ENCODE measurements around the gene KIAA1328. TPM values are rescaled to one million over a fixed set of nuclear protein-coding genes. Genes with fewer than 3 reads are reported as not detected.
"Not testable (repeated sequence)": the region's sequence is repeated elsewhere in the genome, so short reads cannot be mapped to it uniquely, and the experiment has no call there.

Gene KIAA1328
- total and polyA plus RNA-seq, 8 donors, result 1.9 to 21.7 (median 10.7) TPM

- H3K36me3 ChIP-seq, result peaks cover 0 to 8% (median 0%) of the 10 kb centered on the region in 4 donors
- intact Hi-C loops (cut with DNase I; ENCODE audit: low total_unique reads), result no loop called here
- no peak overlapping the region for H3K27ac ChIP-seq
- H3K27me3 ChIP-seq, result no peaks in the 10 kb centered on the region
- DNase-seq, result no peak
- H3K4me3 ChIP-seq, result no peak overlapping the region
- 92 to 97% (median 95%) methylated on average over 1 of the region's 1 CpG for WGBS, 5 donors
- H3K9me3 ChIP-seq, result no peaks in the 10 kb centered on the region
- TF ChIP-seq POLR2A (IDR thresholded peaks at IDR 0.05) (no peak), CTCF (IDR thresholded peaks at IDR 0.05) (no peak), POLR2AphosphoS5 (IDR thresholded peaks at IDR 0.05) (no peak)
- H3K4me1 ChIP-seq, result peaks cover 0 to 8% (median 0%) of the 10 kb centered on the region in 4 donors
These were observed 332.6 kb downstream of the KIAA1328 start for GRCh38 chr18:37161491-37161890.

GRCh38 chr18:37162551-37162950, 333.6 kb downstream of the KIAA1328 start:
- no peak overlapping the region for H3K4me3 ChIP-seq
- peaks cover 0 to 8% (median 0%) of the 10 kb centered on the region in 4 donors for H3K36me3 ChIP-seq
- no peak for TF ChIP-seq POLR2A (IDR thresholded peaks at IDR 0.05)
- no peak for TF ChIP-seq EP300 (IDR thresholded peaks at IDR 0.05)
- TF ChIP-seq CTCF (IDR thresholded peaks at IDR 0.05), result no peak
- TF ChIP-seq POLR2AphosphoS5 (IDR thresholded peaks at IDR 0.05), result no peak
- intact Hi-C loops (cut with DNase I; ENCODE audit: low total_unique reads), result no loop called here
- H3K27me3 ChIP-seq, result no peaks in the 10 kb centered on the region
- 95 to 100% (median 98%) methylated on average over 1 of the region's 1 CpG for WGBS, 5 donors
- DNase-seq, result no peak
- H3K4me1 ChIP-seq, result peaks cover 0 to 8% (median 0%) of the 10 kb centered on the region in 4 donors
- H3K27ac ChIP-seq, result no peak overlapping the region
- H3K9me3 ChIP-seq, result no peaks in the 10 kb centered on the region

GRCh38 chr18:37163119-37163518, 334.2 kb downstream of the KIAA1328 start:
- DNase-seq, result no peak
- intact Hi-C loops (cut with DNase I; ENCODE audit: low total_unique reads), result no loop called here
- H3K27ac ChIP-seq, result no peak overlapping the region
- TF ChIP-seq POLR2A (IDR thresholded peaks at IDR 0.05) (no peak), CTCF (IDR thresholded peaks at IDR 0.05) (no peak), EP300 (IDR thresholded peaks at IDR 0.05) (no peak)
- peaks cover 0 to 8% (median 0%) of the 10 kb centered on the region in 4 donors for H3K4me1 ChIP-seq
- H3K9me3 ChIP-seq, result no peaks in the 10 kb centered on the region
- H3K27me3 ChIP-seq, result no peaks in the 10 kb centered on the region
- H3K4me3 ChIP-seq, result no peak overlapping the region
- H3K36me3 ChIP-seq, result peaks cover 0 to 8% (median 0%) of the 10 kb centered on the region in 4 donors
- 88 to 93% (median 90%) methylated on average over 4 of the region's 4 CpGs for WGBS, 5 donors

GRCh38 chr18:37166491-37166890, 337.6 kb downstream of the KIAA1328 start:
- no peak overlapping the region for H3K4me3 ChIP-seq
- no peak overlapping the region for H3K27ac ChIP-seq
- intact Hi-C loops (cut with DNase I; ENCODE audit: low total_unique reads), result no loop called here
- peaks cover 0 to 13% (median 0%) of the 10 kb centered on the region in 4 donors for H3K36me3 ChIP-seq
- no peak for DNase-seq
- H3K9me3 ChIP-seq, result no peaks in the 10 kb centered on the region
- 89 to 100% (median 100%) methylated on average over 1 of the region's 1 CpG for WGBS, 5 donors
- TF ChIP-seq EP300 (IDR thresholded peaks at IDR 0.05) (no peak), CTCF (IDR thresholded peaks at IDR 0.05) (no peak), POLR2A (IDR thresholded peaks at IDR 0.05) (no peak), POLR2AphosphoS5 (IDR thresholded peaks at IDR 0.05) (no peak)
- no peaks in the 10 kb centered on the region for H3K27me3 ChIP-seq
- H3K4me1 ChIP-seq, result no peaks in the 10 kb centered on the region

GRCh38 chr18:37166966-37167365, 338.0 kb downstream of the KIAA1328 start:
- intact Hi-C loops (cut with DNase I; ENCODE audit: low total_unique reads), result not testable (repeated sequence)
- 89 to 92% (median 91%) methylated on average over 6 of the region's 6 CpGs for WGBS, 5 donors

More at GRCh38 chr18:37166966-37167365, 338.0 kb downstream of the KIAA1328 start:
- not testable (repeated sequence) for H3K4me3 ChIP-seq, H3K27me3 ChIP-seq, DNase-seq, H3K9me3 ChIP-seq, H3K4me1 ChIP-seq, H3K27ac ChIP-seq
- peaks cover 0 to 15% (median 0%) of the 10 kb centered on the region in 4 donors for H3K36me3 ChIP-seq

All from stomach (tissue), 9 donors.